ENCODE data around the gene CELSR3. TPM values are rescaled to one million over a fixed set of nuclear protein-coding genes. Genes with fewer than 3 reads are reported as not detected.

The CELSR3 gene
- total RNA-seq, 6 experiments from 2014 or later: 1.9 to 5.0 (median 3.4) TPM

GRCh38 chr3:48617559-48617958, 45.1 kb downstream of the CELSR3 start:
- no peak overlapping the region for H3K27ac Mint-ChIP-seq
- TF ChIP-seq CTCF (IDR thresholded peaks at IDR 0.05): no peak
- H3K9me3 Mint-ChIP-seq: peaks cover 24% of the 10 kb centered on the region
- peaks cover 15% of the 10 kb centered on the region; the same call in 1 of the 2 replicates for H3K36me3 Mint-ChIP-seq (ENCODE audit: low read depth)
- H3K27me3 Mint-ChIP-seq (ENCODE audit: insufficient read depth): peaks cover 2% of the 10 kb centered on the region; the same call in 1 of the 2 replicates
- peaks cover 22% of the 10 kb centered on the region for H3K4me1 Mint-ChIP-seq (ENCODE audit: low read depth)
- DNase-seq: no peak
- no peak overlapping the region for H3K4me3 Mint-ChIP-seq

GRCh38 chr3:48614044-48614443, 48.6 kb downstream of the CELSR3 start:
- H3K36me3 Mint-ChIP-seq (ENCODE audit: low read depth): peaks cover 15% of the 10 kb centered on the region; the same call in 1 of the 2 replicates
- H3K9me3 Mint-ChIP-seq: peaks cover 24% of the 10 kb centered on the region
- peaks cover 22% of the 10 kb centered on the region for H3K4me1 Mint-ChIP-seq (ENCODE audit: low read depth)
- H3K27ac Mint-ChIP-seq: peak overlapping the region; percentile 75
- DNase-seq: peak; percentile 48
- no peak overlapping the region; the same call in 1 of the 2 replicates for H3K4me3 Mint-ChIP-seq
- H3K27me3 Mint-ChIP-seq (ENCODE audit: insufficient read depth): peaks cover 5% of the 10 kb centered on the region
- TF ChIP-seq CTCF (IDR thresholded peaks at IDR 0.05): no peak

GRCh38 chr3:48612309-48612708, 50.4 kb downstream of the CELSR3 start:
- peaks cover 13% of the 10 kb centered on the region for H3K9me3 Mint-ChIP-seq
- peaks cover 24% of the 10 kb centered on the region for H3K4me1 Mint-ChIP-seq (ENCODE audit: low read depth)
- TF ChIP-seq CTCF (IDR thresholded peaks at IDR 0.05): no peak
- H3K4me3 Mint-ChIP-seq: no peak overlapping the region
- no peak for DNase-seq
- peaks cover 17% of the 10 kb centered on the region for H3K36me3 Mint-ChIP-seq (ENCODE audit: low read depth)
- H3K27ac Mint-ChIP-seq: no peak overlapping the region
- peaks cover 4% of the 10 kb centered on the region for H3K27me3 Mint-ChIP-seq (ENCODE audit: insufficient read depth)

GRCh38 chr3:48609088-48610005, 53.3 kb downstream of the CELSR3 start, which contains the start of gene UQCRC1:
TSS of gene UQCRC1 (minus strand) at chr3:48609646. CDS start at chr3:48609620, 26 bp downstream.
- TF ChIP-seq CTCF (IDR thresholded peaks at IDR 0.05): peak; percentile 80
- Mint-ChIP-seq H3K9me3 (no peaks in the 10 kb centered on the region), H3K27me3 (ENCODE audit: insufficient read depth) (peaks cover 3% of the 10 kb centered on the region; the same call in 1 of the 2 replicates), H3K36me3 (ENCODE audit: low read depth) (peaks cover 12% of the 10 kb centered on the region), H3K27ac (peak within 1 kb of the TSS; percentile 92), H3K4me1 (ENCODE audit: low read depth) (peaks cover 22% of the 10 kb centered on the region), H3K4me3 (peak within 1 kb of the TSS; percentile 98)
- peak; percentile 91 for DNase-seq

GRCh38 chr3:48607519-48607918, 55.2 kb downstream of the CELSR3 start:
- no peak for DNase-seq
- Mint-ChIP-seq H3K27me3 (ENCODE audit: insufficient read depth) (peaks cover 3% of the 10 kb centered on the region; the same call in 1 of the 2 replicates), H3K4me1 (ENCODE audit: low read depth) (peaks cover 12% of the 10 kb centered on the region), H3K4me3 (no peak overlapping the region), H3K27ac (peak overlapping the region; percentile 92; the same call in 1 of the 2 replicates), H3K36me3 (ENCODE audit: low read depth) (peaks cover 19% of the 10 kb centered on the region), H3K9me3 (no peaks in the 10 kb centered on the region)
- TF ChIP-seq CTCF (IDR thresholded peaks at IDR 0.05): no peak

All from HFFc6 (cell line).